ENCODE results near the gene PRKAG2.

Gene PRKAG2

DNA sequence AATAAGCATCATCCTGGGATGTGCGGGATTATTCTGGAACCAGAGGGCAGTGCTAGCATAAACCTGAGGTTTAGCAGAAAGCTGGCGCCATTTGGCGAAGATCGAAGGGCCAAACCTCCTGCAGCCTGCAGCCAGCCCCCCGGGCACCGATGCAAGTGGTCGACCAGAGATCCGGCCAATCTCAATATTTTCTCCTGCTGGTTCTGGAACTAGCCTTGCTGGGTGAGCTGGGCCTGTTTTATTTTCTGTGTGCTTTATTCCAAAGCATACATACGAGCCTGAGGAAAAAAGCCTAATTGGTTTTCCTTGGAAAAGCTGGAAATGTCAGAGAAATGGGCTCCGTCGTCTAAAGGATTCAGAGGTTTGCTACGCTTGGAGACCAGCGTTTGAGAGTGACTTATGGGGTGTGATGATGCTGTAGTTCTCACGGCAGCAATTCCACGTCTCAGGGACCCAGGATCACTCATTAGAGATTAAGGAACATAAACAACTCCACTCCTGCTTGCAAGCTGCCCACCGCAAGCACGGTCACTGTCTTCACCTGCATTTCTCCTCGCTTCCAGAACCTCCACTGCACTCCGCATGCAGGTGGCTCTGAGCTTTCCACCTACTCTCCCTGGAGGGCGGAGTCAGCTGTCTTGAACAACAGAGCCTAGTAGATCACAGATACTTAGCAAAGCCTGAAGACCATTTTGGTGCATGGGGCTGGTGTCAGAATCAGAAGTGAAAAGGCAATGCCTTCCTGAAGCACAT is 60.2 kb downstream of the PRKAG2 start:
- DNase-seq = peak in 36 of 42 donors; percentile 32 to 87 (median 64)
- intact Hi-C loops (cut with DNase I) = no loop called here

DNA sequence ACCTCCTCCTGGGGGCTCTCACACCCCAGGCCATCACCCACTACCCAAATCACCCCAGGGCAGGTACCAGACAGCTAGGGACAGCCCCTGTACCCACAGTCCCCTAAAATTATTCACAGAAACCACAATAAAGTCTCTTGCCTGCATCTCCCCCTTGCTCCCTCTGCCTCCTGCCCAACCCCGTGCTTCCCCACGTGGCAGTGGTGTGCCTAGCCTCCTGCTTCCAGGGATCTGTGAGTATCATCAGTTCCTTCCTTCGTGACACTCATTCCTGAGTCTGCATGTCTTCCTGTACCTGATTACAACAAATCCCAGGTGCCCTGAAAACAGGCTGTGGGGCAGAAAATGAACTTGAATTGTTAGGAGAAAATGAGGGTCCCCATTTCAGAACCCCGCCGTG is 61.5 kb downstream of the PRKAG2 start:
- DNase-seq = peak in 25 of 42 donors; percentile 24 to 69 (median 52)
- intact Hi-C loops (cut with DNase I) = no loop called here

DNA sequence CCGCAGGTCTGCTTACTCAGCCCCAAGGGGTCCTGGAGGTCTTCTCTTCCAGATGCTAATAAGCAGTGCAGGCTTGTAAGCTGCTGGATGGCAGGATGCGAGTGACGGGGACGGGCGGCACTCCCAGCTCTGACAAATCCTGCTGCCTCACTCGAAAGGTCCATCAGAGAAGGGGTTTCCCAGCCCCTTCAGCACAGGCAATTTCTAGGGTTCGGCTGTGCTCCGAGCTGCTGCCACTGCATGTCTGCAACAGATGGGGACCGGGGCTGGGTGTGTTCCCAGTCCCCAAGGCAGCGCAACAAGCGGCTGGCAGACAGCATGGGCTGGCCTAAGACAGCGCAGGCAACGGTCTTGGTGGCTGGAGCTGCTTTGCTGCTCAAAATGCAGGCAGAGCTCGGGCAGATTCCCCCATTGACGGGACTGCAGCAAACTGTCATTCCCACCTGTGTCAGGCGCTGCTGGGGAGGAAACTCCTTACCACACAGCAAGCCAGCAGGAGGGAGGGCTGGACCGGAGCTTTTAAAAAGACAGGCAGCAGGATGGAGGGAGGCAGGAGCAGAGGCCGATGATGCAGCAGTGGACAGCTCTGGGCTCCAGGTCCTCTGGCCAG is 62.4 kb downstream of the PRKAG2 start:
- DNase-seq = peak in 38 of 42 donors; percentile 24 to 83 (median 51)
- intact Hi-C loops (cut with DNase I) = no loop called here

DNA sequence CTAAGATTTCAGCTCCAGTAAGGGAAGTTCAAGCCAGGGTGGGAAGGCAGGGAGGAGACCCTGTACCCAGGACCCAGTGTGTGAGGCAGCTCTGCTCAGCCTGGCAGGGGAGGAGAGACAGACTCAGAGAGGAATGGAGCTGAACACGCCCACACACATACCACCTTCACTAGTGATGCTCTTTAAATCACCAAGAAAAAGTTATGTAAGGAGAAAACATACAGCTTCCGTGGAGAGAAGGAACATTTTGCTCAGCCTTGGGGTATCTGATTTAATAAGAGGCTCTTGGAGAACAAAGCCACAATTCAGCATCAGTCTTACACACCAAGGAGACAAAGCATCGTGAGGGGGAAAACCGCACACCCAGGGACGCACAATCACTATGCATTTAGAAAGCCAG is 62.9 kb downstream of the PRKAG2 start:
- intact Hi-C loops (cut with DNase I) = no loop called here
- peak in 37 of 42 donors; percentile 35 to 88 (median 62) for DNase-seq

DNA sequence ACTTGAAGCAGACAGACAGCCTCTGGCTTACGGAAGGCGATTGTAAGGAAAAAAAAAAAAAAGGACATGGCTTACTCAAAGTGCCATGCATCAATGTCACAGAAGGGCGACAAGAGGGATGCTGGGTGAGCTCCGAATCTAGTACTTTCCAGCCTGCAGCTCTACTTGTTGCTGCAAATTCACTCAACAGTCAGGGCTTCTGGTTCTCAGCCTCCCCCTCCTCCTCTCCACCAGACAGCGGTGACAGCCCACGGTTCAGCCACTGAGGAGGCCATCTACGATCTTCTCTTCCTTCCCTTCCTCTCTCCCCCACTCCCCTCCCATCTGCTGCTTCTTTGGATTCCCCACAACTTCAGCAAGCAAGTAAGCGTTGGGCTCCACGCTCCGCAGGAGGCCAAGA is 63.5 kb downstream of the PRKAG2 start:
- intact Hi-C loops (cut with DNase I) = no loop called here
- peak in 2 of 42 donors; percentile 30 to 43 for DNase-seq

DNA sequence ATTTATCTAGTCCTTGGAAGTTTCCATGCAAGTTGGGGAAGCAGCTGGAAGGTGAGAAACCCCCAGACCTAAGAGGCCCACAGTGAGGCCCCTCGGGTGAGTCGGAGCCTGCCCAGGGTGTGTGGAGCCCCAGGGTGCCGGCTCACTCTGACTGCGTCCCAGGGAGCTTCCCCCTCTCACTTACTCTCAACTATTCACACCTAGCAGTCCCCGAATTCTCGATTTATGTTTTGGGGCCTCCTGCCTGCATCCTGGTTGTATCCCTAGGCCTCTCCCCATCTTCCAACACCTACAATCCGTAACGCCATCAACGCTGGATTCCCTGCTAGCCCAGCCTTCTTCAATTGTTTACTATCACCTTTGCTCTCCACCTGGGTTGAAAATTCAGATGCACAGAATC is 63.9 kb downstream of the PRKAG2 start:
- intact Hi-C loops (cut with DNase I) = no loop called here
- DNase-seq = no peak

DNA sequence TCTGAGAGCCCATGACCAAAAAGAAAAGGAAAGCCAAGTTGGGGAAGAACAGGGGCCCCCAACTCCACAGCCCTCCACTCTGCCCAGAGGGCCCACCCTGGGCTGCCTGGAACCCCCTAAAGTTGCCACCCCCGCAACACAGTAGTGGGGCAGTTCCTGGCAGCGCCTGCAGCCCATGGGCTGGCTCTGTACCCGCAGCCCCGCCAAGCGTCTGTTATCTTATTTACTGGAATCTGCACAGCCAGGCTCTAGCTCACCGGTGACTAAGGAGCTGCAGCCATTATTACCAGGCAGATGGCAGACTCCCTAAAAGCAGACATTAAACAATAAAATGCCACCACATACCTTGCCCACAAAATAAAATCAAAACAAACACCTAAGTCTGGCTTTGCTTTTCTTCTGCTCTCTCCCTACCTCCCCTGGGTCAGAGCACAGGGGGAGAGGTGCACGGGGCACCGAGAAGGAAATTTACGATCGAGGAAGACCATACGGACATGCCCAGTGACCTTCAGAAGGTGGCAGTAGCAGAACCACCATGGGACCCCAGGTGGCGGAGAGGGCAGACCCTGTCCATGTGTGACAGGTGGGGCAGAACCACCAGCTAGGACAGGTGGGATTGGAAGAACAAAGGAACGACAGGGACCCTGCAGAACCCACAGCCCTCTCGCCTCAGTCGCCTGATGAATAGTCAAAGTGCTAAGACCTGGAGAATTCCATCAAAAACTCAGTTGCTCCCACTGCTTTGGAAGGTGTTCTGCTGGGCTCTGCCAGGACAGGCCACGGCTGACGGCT is 66.3 kb downstream of the PRKAG2 start:
- intact Hi-C loops (cut with DNase I) = no loop called here
- DNase-seq = peak in 2 of 42 donors; percentile 12 to 27

DNA sequence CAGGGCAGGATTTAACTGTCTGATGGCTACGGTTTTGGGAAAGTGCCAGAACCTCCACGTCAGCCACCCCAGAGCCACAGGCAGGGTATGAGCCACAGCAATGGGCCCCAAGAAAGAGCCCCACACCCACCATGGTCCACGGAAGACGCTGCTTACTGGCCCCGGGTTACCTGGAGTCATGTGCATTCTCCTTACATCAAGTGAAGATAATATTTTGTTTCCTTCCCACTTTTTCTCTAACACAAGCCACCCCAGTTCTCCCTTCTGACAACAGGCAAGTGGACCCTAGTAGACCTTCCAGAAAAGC is 67.1 kb downstream of the PRKAG2 start:
- DNase-seq = peak in 2 of 42 donors; percentile 1 to 16

DNA sequence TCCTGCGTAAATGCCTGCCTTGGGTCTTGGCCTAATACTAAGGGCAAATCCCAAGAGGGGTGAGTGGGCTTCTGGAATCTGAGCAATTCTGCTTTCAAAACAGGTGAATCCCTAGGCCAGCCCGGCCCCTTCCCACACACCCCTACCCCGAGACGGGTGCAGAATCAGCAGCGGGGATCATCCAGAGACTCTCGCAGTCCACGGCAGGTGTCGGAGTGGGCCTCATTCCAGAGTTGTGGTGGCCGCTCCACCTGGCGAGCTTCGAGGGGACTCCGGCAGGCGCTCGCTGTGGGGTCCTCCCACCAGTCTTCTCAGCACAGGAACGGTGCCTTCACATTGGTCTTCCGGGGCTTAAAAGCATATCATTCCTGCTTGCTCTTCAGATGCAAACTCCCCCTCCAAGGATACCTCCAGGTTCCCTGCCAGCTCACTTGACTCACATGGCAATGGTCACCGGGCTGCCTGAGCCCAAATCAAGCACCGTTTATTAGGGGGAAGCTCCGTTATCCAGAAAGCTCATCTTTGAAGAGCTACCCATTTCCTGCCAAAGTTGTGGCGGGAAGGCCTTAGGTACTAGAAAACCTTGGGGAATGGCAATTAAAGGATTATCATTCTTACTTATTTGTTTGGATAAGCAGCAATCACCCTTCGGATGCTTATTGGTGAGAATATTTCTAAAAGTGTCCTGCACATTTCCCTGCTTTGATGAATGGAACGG is 67.6 kb downstream of the PRKAG2 start:
- peak in 2 of 42 donors; percentile 16 to 32 for DNase-seq
- intact Hi-C loops (cut with DNase I) = no loop called here

More for the DNA sequence above, 67.1 kb downstream of the PRKAG2 start:
- intact Hi-C loops (cut with DNase I) = no loop called here

DNA sequence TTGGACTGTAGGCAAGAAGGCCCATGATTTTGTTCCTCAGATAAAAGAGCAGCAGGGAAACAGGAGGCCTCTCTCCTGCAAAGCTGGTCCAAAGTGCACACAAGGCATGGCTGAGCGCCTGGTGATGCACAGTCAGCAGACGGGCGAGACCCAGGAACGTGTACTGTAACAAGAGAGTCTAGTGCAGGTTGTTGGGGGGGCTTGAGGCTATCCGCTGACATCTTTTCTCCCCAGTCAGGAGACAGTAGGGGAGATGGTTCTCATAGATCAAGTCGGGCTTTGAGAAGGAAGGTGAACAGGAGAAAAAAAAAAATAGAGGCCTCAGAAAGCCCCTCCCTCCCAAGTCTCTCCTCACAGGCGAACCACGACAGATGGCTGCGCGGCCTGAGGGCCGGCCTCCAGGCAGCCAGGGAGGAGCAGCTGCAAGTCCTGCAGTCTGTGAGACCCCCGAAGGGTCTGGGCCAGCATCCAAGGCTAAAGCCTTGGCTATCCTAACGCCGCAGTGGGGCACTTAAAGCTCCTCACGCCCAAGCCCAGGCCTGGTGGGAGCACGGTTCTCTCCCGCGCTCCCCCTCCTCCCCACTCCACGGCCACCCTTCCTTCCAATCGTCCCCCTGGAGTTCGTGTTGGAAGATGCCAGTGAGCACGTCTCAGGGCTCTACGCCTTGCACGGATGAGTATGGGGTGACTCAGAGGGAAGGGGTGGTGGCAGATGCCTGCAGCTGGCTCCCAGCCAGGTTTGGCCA is 68.3 kb downstream of the PRKAG2 start:
- peak in 3 of 42 donors; percentile 18 to 34 (median 22) for DNase-seq
- intact Hi-C loops (cut with DNase I) = no loop called here

DNA sequence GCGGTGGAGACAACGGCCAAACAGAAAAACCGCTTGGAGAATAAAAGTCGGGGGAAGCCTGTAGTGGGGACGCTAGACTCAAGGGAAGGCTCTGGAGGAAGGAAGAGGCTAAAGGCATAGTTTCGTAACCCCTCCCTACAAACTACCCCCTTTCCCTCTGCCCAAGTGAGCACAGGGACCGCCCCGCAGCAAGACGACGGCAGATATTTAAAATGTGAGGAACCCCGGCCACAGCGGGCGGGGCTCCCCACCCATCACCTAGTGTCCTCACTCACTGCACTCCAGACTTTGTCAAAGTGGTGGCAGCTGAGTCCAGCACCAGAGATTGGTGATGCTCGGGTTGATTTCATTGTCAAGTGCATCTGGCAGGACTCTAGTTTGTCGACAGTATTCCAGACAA is 69.1 kb downstream of the PRKAG2 start:
- intact Hi-C loops (cut with DNase I) = no loop called here
- DNase-seq = peak in 2 of 42 donors; percentile 11 to 21

DNA sequence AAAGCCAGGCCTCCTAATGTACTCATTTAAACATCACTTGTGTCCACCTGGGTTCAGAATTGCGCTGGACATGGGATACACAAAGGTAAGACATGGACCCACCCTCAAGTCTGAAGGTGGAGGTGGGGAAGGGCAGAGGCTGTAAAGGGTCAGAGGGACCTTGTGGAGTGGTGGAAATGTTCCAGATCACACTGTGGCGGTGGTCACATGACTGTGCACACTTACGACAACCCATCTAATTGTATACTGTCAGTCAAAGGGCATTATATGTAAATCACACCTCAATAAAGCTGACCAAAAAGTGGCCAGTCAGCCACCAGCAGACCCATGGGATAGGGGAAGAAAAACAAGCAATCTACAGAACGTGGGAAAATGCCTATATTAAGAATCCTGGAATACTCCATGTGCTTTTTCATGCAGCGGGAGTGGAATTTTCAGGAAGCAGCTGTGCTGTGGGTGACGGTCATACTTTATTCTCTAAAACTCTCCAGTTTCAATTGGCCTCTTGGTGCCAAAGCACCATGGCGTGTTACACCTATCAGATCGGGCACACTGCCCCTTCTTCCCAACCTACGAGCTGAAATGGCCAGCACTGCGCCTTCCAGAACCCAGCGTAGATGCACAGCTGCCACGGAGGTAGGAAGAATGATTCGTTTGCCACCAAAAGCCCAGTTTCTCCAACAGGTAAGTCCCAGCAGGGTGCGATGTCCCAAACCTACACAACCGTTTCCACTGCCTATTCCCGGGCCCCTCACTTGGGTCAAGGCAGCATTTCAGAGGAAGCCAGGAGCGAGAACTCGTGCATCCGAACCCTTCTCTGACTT is 69.8 kb downstream of the PRKAG2 start:
- intact Hi-C loops (cut with DNase I) = no loop called here
- no peak for DNase-seq

DNA sequence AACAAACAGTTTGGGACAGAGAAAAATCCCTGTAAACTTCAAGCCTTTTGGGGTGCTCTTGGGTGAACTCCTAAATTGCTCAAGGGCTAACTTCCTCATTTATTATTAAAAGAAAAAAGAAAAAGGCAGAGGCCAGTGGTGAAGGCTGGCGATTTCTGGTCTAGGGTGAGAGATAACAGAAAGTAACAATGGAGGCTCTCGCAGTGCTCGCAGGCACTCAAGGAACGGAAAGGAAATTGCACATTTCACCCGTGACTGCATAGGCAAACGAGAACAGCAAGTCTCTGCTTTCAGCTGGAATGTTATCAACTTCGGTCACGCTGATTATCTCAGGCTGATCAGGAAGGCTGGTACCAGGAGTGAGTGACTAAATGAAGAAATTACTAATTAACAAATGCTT is 70.7 kb downstream of the PRKAG2 start:
- intact Hi-C loops (cut with DNase I) = no loop called here
- peak in 3 of 42 donors; percentile 2 to 24 (median 22) for DNase-seq

DNA sequence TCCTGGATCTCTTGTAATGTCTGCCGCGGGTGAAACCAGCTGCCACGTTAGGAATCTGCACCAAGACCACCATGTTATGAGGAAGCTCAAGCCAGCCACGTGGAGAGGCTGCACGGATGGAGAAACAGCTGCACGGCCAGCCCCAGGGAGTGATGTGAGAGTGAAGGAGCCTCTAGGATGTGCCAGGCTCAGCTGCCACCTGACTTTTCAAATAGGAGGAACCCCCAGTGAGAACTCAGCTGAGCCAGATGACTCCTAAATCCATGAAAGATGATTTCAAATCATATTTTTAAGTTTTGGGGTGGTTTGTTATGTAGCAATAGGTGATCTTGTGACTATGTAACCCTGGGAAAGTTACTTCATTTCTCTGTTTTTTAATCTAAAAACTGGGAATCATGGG is 71.7 kb downstream of the PRKAG2 start:
- intact Hi-C loops (cut with DNase I) = no loop called here
- peak in 1 of 42 donors; percentile 4 for DNase-seq

DNA sequence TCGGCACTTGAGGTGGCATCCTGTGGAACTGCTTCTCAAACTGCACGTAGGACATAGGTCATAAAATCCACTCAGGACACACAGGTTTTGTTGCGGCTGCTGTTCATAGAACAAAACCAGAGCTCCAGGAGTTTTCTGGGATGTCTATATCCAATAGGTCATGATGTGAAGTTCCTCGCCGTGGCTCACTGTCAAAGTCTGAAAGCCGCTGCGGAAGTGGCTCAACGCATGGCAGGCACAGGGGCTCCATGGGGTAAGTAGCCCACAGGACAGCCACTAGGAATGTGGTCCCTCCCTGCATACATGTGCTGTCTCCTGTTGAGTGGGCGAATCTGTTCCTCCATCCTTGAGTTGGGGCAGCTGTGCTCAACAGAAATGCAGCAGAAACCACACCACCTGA is 72.2 kb downstream of the PRKAG2 start:
- intact Hi-C loops (cut with DNase I) = no loop called here
- DNase-seq = peak in 1 of 42 donors; percentile 9

DNA sequence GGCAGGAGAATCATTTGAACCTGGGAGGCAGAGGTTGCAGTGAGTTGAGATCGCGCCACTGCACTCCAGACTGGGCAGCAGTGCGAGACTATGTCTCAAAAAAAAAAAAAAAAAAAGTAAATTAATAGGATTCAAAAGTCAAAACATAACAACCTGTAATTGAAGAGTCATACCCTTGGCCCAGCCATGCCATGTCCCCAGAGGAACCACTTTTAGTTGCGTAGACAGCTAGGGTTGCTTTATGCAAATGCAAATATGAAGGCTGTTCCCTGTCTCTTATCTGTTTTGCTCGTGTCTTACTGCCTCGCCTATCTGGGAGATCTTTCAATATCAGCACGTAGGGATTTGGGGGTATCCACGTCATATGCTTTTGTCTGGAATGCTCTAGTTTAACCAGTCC is 73.1 kb downstream of the PRKAG2 start:
- intact Hi-C loops (cut with DNase I) = no loop called here
- no peak for DNase-seq

DNA sequence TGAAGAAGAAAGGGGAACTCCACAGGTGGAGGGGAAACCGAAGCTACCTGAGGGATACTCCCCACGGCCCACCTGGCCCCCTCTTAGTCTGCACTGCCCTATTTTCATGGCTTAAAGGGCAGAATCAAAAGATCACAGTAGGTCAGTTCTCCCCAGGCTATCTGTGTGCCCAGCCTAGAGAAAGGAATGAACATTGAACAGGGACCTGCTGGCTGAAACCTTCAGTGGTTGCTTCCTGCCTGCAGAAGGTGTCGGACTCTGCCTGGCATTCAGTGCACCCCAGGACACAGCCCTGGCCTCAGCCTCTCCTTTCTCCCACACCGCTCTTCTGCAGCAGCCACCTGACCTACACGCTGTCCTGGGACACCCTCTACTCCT is 74.5 kb downstream of the PRKAG2 start:
- intact Hi-C loops (cut with DNase I) = no loop called here
- no peak for DNase-seq
